B cell (primary cell): ENCODE data around the gene MYO10. TPM values are rescaled to one million over a fixed set of nuclear protein-coding genes. Genes with fewer than 3 reads are reported as not detected.

Experiments
- ATAC-seq: fragments of 200-7000 bp; cut with Tn5 transposase; one replicate; pipeline ENCODE4 v1.10.0; 2021; ENCODE audit warnings: low read depth, mild to moderate bottlenecking, moderate number of reproducible peaks, moderate library complexity
- CTCF ChIA-PET: fragments of 350-600 bp; sonication (Branson Sonifier 250); formaldehyde crosslinking; loops from one replicate; lab custom pipeline; 2021; ENCODE audit warnings: antibody characterized with exemption, inconsistent platforms; lab: Charles Lee
- POLR2A ChIA-PET: fragments of 350-600 bp; sonication (Branson Sonifier 250); formaldehyde crosslinking; loops from one replicate; lab custom pipeline; 2021; ENCODE audit warnings: antibody characterized with exemption; lab: Charles Lee
- DNase-seq: peaks from one replicate; pipeline ENCODE4 v3.0.0; 2013
- H2AFZ ChIP-seq: 2 replicates; pipeline ENCODE4 v1.6.1; 2012; ENCODE audit warnings: mild to moderate bottlenecking, low read depth, low read length; ENCODE audit not compliant: insufficient read depth, poor library complexity, severe bottlenecking
- H3K27ac ChIP-seq, 2 donors: 1 replicate in 1 of 2; 2 replicates in 1 of 2; pipeline ENCODE4 v1.5.1; 2012 to 2013; ENCODE audit warnings: low read length in 2 of 2, mild to moderate bottlenecking in 2 of 2, moderate library complexity in 1 of 2
- H3K27me3 ChIP-seq, 4 experiments: fragments of 200-600 bp in 1 of 4; sonication (generic) in 1 of 4; replicated peaks in 1 of 4; 1 replicate in 2 of 4; 2 replicates in 2 of 4; pipeline versions ENCODE4 v1.6.1 to v1.7.0; 2013 to 2016; ENCODE audit warnings: low read length in 3 of 4, mild to moderate bottlenecking in 2 of 4, mixed read lengths in 1 of 4, moderate library complexity in 1 of 4; ENCODE audit not compliant: insufficient read depth in 4 of 4, control insufficient read depth in 3 of 4; ENCODE audit errors: control extremely low read depth in 1 of 4
- H3K36me3 ChIP-seq, 2 experiments: replicated peaks in 1 of 2; 1 replicate in 1 of 2; 2 replicates in 1 of 2; pipeline versions ENCODE4 v1.6.1 to v1.7.1; 2013; ENCODE audit warnings: low read length in 1 of 2; ENCODE audit not compliant: insufficient read depth in 2 of 2, control insufficient read depth in 1 of 2; ENCODE audit errors: control extremely low read depth in 1 of 2, extremely low read depth in 1 of 2
- H3K4me1 ChIP-seq, 2 donors: fragments of 200-600 bp in 1 of 2; sonication (generic) in 1 of 2; 1 replicate in 1 of 2; 2 replicates in 1 of 2; pipeline versions ENCODE4 v1.5.1 to v1.6.1; 2013 to 2017; ENCODE audit warnings: low read length in 2 of 2; ENCODE audit not compliant: control insufficient read depth in 2 of 2, insufficient read depth in 2 of 2
- H3K4me2 ChIP-seq: replicated peaks from 2 replicates; pipeline ENCODE3; 2012; ENCODE audit warnings: mild to moderate bottlenecking, low read depth, low read length; ENCODE audit not compliant: poor library complexity, severe bottlenecking
- H3K4me3 ChIP-seq, 5 experiments: fragments of 200-600 bp in 1 of 5; sonication (generic) in 1 of 5; 1 replicate in 3 of 5; 2 replicates in 2 of 5; pipeline versions ENCODE4 v1.5.1 to v1.7.0; 2011 to 2016; ENCODE audit warnings: low read length in 4 of 5, mild to moderate bottlenecking in 4 of 5, low read depth in 2 of 5, control low read depth in 1 of 5, moderate library complexity in 1 of 5; ENCODE audit not compliant: insufficient read depth in 1 of 5; ENCODE audit errors: control extremely low read depth in 1 of 5, extremely low read depth in 1 of 5
- H3K79me2 ChIP-seq: fragments of 200-600 bp; sonication (generic); one replicate; pipeline ENCODE4 v1.6.0; 2016; ENCODE audit warnings: low read length; ENCODE audit not compliant: control insufficient read depth, insufficient read depth
- H3K9ac ChIP-seq: fragments of 200-600 bp; sonication (generic); 2 replicates; pipeline ENCODE4 v1.6.1; 2017; ENCODE audit warnings: mild to moderate bottlenecking, low read length, moderate library complexity
- H3K9me3 ChIP-seq, 3 donors: one replicate each; pipeline versions ENCODE4 v1.6.1 to v1.7.1; 2013; ENCODE audit warnings: low read length in 2 of 3; ENCODE audit not compliant: control insufficient read depth in 2 of 3, insufficient read depth in 1 of 3; ENCODE audit errors: control extremely low read depth in 1 of 3
- H4K20me1 ChIP-seq: 2 replicates; pipeline ENCODE4 v1.6.0; 2012; ENCODE audit warnings: mild to moderate bottlenecking, low read length; ENCODE audit not compliant: insufficient read depth, control insufficient read depth, poor library complexity, severe bottlenecking
- H3K27ac Mint-ChIP-seq: one replicate; pipeline ENCODE4 v1.8.0; 2021; ENCODE audit warnings: mixed read lengths
- H3K27me3 Mint-ChIP-seq: one replicate; pipeline ENCODE4 v1.8.0; 2021; ENCODE audit warnings: mixed read lengths
- H3K4me1 Mint-ChIP-seq: one replicate; pipeline ENCODE4 v1.8.0; 2021; ENCODE audit warnings: mixed read lengths
- H3K4me3 Mint-ChIP-seq: one replicate; pipeline ENCODE4 v1.8.0; 2021; ENCODE audit warnings: mixed read lengths
- H3K9me3 Mint-ChIP-seq: one replicate; pipeline ENCODE4 v1.8.0; 2022; ENCODE audit warnings: mixed read lengths; ENCODE audit not compliant: insufficient read depth
- CTCF ChIP-seq: fragments of 200-600 bp; IDR thresholded peaks from one replicate; pipeline ENCODE4 v1.8.0; 2022; ENCODE audit warnings: antibody characterized with exemption, mild to moderate bottlenecking
- EZH2 ChIP-seq: IDR thresholded peaks from 2 replicates; pipeline ENCODE4 v1.6.1; 2012; ENCODE audit warnings: borderline replicate concordance, low read depth, mild to moderate bottlenecking, moderate library complexity, low read length; ENCODE audit not compliant: insufficient read depth, poor library complexity, severe bottlenecking
- WGBS: methylation state at CpG from one replicate; pipeline ENCODE4 v1.1.5; 2013; ENCODE audit warnings: missing lambda C conversion rate; ENCODE audit not compliant: insufficient coverage; 5-methylcytosine and 5-hydroxymethylcytosine counted together
- intact Hi-C: fragments of 100-400 bp; cut with micrococcal nuclease; formaldehyde crosslinking; loops from one replicate; pipeline ENCODE4 v1.10.0; 2022
- polyA plus RNA-seq: library from polyadenylated mRNA; depleted of rRNA; stranded (reverse); fragments of >200 nt; gene quantifications from 2 replicates; pipeline ENCODE4 v1.2.3, GENCODE V29; 2012
- total RNA-seq, 2 donors: library from RNA; stranded (reverse); fragments of 120-200 nt in 1 of 2; gene quantifications; 1 replicate in 1 of 2; 2 replicates in 1 of 2; pipeline versions ENCODE4 v1.2.3 to v1.2.4, GENCODE V29; 2013 to 2022

The MYO10 gene
- total and polyA plus RNA-seq, 2 donors (not counting 1 experiment from before 2014, with no cell fraction given): 0.10 TPM; not detected in 1

GRCh38 chr5:16946725-16947124 lies 10.6 kb upstream of the MYO10 start:
- peaks cover 14% of the 10 kb centered on the region for H3K9me3 Mint-ChIP-seq
- H3K4me1 ChIP-seq: no peaks in the 10 kb centered on the region
- ATAC-seq (no peak), DNase-seq (no peak)
- H2AFZ ChIP-seq: no peak overlapping the region
- peaks cover 0 to 26% (median 14%) of the 10 kb centered on the region in 3 donors for H3K9me3 ChIP-seq
- no peak overlapping the region for H3K4me2 ChIP-seq
- no peaks in the 10 kb centered on the region for H3K27me3 ChIP-seq
- H3K27ac Mint-ChIP-seq: no peak overlapping the region
- ChIA-PET CTCF (no interaction called here), POLR2A (no interaction called here)
- intact Hi-C loops: no loop called here
- no peaks in the 10 kb centered on the region for H3K27me3 Mint-ChIP-seq
- H3K4me1 Mint-ChIP-seq: no peaks in the 10 kb centered on the region
- no peaks in the 10 kb centered on the region for H4K20me1 ChIP-seq
- no peak overlapping the region for H3K4me3 ChIP-seq
- WGBS: 86% methylated on average over 1 of the region's 1 CpG
- TF ChIP-seq EZH2 (no peak), CTCF (no peak)
- H3K36me3 ChIP-seq: no peaks in the 10 kb centered on the region
- no peak overlapping the region for H3K9ac ChIP-seq
- no peak overlapping the region for H3K4me3 Mint-ChIP-seq
- no peak overlapping the region for H3K27ac ChIP-seq
- H3K79me2 ChIP-seq: no peaks in the 10 kb centered on the region

GRCh38 chr5:16944816-16945562 lies 8.9 kb upstream of the MYO10 start:
- TF ChIP-seq CTCF (no peak), EZH2 (no peak)
- Histone ChIP-seq H3K27me3 (peaks cover 0 to 2% (median 0%) of the 10 kb centered on the region in 4 experiments), H3K4me2 (no peak overlapping the region), H3K79me2 (no peaks in the 10 kb centered on the region), H3K9me3 (peaks cover 0 to 29% (median 14%) of the 10 kb centered on the region in 3 donors), H4K20me1 (no peaks in the 10 kb centered on the region), H3K36me3 (no peaks in the 10 kb centered on the region), H2AFZ (no peak overlapping the region), H3K27ac (no peak overlapping the region), H3K4me3 (no peak overlapping the region), H3K9ac (no peak overlapping the region), H3K4me1 (no peaks in the 10 kb centered on the region)
- 85% methylated on average over 5 of the region's 6 CpGs for WGBS
- ATAC-seq (no peak), DNase-seq (no peak)
- intact Hi-C loops: no loop called here
- H3K27ac Mint-ChIP-seq: no peak overlapping the region
- H3K4me3 Mint-ChIP-seq: no peak overlapping the region
- H3K4me1 Mint-ChIP-seq: no peaks in the 10 kb centered on the region
- ChIA-PET POLR2A (no interaction called here), CTCF (no interaction called here)
- H3K27me3 Mint-ChIP-seq: peaks cover 5% of the 10 kb centered on the region
- H3K9me3 Mint-ChIP-seq: peaks cover 14% of the 10 kb centered on the region
